ENCODE measurements around the gene B3GNT7.
A peak's percentile ranks its signal among the peaks of the same experiment; 100 is the strongest.

The B3GNT7 gene

GRCh38 chr2:231379266-231380215 lies 16.0 kb upstream of the B3GNT7 start:
- Histone ChIP-seq H3K18ac (ENCODE audit: low read length) (no peak overlapping the region), H3K4me1 (ENCODE audit: control insufficient read depth in 1 of 2, insufficient read depth in 2 of 2, low read length in 2 of 2) (peaks cover 7% of the 10 kb centered on the region in 2 experiments), H3K79me2 (ENCODE audit: control insufficient read depth, insufficient read depth, low read length, poor library complexity) (no peaks in the 10 kb centered on the region), H4K12ac (ENCODE audit: low read depth, low read length) (no peak overlapping the region), H3K36me3 (ENCODE audit: control insufficient read depth in 1 of 2, insufficient read depth in 2 of 2, low read length in 2 of 2) (no peaks in the 10 kb centered on the region), H3K9me3 (ENCODE audit: insufficient read depth, low read depth, low read length) (peaks cover 7% of the 10 kb centered on the region), H4K91ac (ENCODE audit: low read depth, low read length) (no peak overlapping the region), H3K23ac (ENCODE audit: low read length) (no peak overlapping the region), H3K4ac (ENCODE audit: low read depth, low read length) (no peak overlapping the region), H3K4me2 (ENCODE audit: low read length) (no peak overlapping the region), H4K8ac (ENCODE audit: low read depth, low read length) (no peak overlapping the region), H2AK5ac (ENCODE audit: low read length) (no peak overlapping the region), H2BK12ac (ENCODE audit: low read length) (no peak overlapping the region), H3K27ac (ENCODE audit: low read depth, low read length) (no peak overlapping the region), H3K14ac (ENCODE audit: low read length) (no peak overlapping the region), H2BK5ac (ENCODE audit: low read depth, low read length, poor library complexity) (no peak overlapping the region), H2BK120ac (ENCODE audit: insufficient read depth, low read length, poor library complexity) (no peak overlapping the region), H2AFZ (ENCODE audit: insufficient read depth, low read length, poor library complexity) (no peak overlapping the region), H3K27me3 (ENCODE audit: insufficient read depth, low read length) (no peaks in the 10 kb centered on the region), H3K79me1 (ENCODE audit: low read length) (no peaks in the 10 kb centered on the region), H3K9ac (ENCODE audit: low read length) (no peak overlapping the region), H3K4me3 (ENCODE audit: low read depth, low read length) (no peak overlapping the region)
- DNase-seq: peak; percentile 85 to 89
- WGBS (ENCODE audit: extremely low coverage, insufficient coverage, insufficient read length): no CpG with 5 or more reads among the region's 21 CpGs

GRCh38 chr2:231380307-231380706 lies 15.2 kb upstream of the B3GNT7 start:
- Histone ChIP-seq H2BK12ac (ENCODE audit: low read length) (no peak overlapping the region), H3K4me3 (ENCODE audit: low read depth, low read length) (no peak overlapping the region), H3K27ac (ENCODE audit: low read depth, low read length) (no peak overlapping the region), H3K4ac (ENCODE audit: low read depth, low read length) (no peak overlapping the region), H2AK5ac (ENCODE audit: low read length) (no peak overlapping the region), H4K91ac (ENCODE audit: low read depth, low read length) (no peak overlapping the region), H2AFZ (ENCODE audit: insufficient read depth, low read length, poor library complexity) (no peak overlapping the region), H3K9ac (ENCODE audit: low read length) (no peak overlapping the region), H3K27me3 (ENCODE audit: insufficient read depth, low read length) (no peaks in the 10 kb centered on the region), H4K12ac (ENCODE audit: low read depth, low read length) (no peak overlapping the region), H3K79me1 (ENCODE audit: low read length) (no peaks in the 10 kb centered on the region), H3K36me3 (ENCODE audit: control insufficient read depth in 1 of 2, insufficient read depth in 2 of 2, low read length in 2 of 2) (no peaks in the 10 kb centered on the region), H3K4me2 (ENCODE audit: low read length) (no peak overlapping the region), H3K14ac (ENCODE audit: low read length) (no peak overlapping the region), H3K4me1 (ENCODE audit: control insufficient read depth in 1 of 2, insufficient read depth in 2 of 2, low read length in 2 of 2) (peaks cover 7% of the 10 kb centered on the region in 2 experiments), H3K9me3 (ENCODE audit: insufficient read depth, low read depth, low read length) (peaks cover 7% of the 10 kb centered on the region), H3K79me2 (ENCODE audit: control insufficient read depth, insufficient read depth, low read length, poor library complexity) (no peaks in the 10 kb centered on the region), H2BK5ac (ENCODE audit: low read depth, low read length, poor library complexity) (no peak overlapping the region), H3K23ac (ENCODE audit: low read length) (no peak overlapping the region), H4K8ac (ENCODE audit: low read depth, low read length) (no peak overlapping the region), H2BK120ac (ENCODE audit: insufficient read depth, low read length, poor library complexity) (no peak overlapping the region), H3K18ac (ENCODE audit: low read length) (no peak overlapping the region)
- DNase-seq: no peak
- WGBS (ENCODE audit: extremely low coverage, insufficient coverage, insufficient read length): no CpG with 5 or more reads among the region's 10 CpGs

DNA sequence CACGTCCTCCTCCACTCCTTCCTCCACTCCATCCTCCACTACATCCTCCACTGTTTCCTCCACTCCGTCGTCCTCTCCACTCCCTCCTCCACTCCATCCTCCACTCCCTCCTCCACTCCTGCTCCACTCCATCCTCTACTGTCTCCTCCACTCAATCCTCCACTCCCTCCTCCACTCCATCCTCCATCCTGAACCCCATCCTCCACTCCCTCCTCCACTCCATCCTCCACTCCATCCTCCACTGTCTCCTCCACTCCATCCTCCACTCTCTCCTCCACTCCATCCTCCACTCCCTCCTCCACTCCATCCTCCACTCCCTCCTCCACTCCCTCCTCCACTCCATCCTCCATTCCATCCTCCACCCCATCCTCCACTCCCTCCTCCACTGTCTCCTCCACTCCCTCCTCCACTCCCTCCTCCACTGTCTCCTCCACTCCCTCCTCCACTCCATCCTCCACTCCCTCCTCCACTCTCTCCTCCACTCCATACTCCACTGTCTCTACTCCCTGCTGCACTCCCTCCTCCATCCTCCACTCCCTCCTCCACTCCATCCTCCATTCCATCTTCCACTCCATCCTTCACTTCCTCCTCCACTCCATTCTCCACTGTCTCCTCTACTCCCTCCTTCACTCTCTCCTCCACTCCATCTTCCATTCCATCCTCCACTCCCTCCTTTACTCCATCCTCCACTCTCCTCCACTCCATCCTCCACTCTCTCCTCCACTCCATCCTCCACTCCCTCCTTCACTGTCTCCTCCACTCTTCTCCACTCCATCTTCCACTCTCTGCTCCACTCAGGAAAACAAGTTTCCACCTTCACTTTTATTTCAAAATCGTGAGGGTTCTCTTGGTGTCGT lies 14.3 kb upstream of the B3GNT7 start:
- H3K79me1 ChIP-seq (ENCODE audit: low read length): no peaks in the 10 kb centered on the region
- H3K4ac ChIP-seq (ENCODE audit: low read depth, low read length): no peak overlapping the region
- H2AFZ ChIP-seq (ENCODE audit: insufficient read depth, low read length, poor library complexity): no peak overlapping the region
- H3K4me2 ChIP-seq (ENCODE audit: low read length): no peak overlapping the region
- no peak overlapping the region for H2BK5ac ChIP-seq (ENCODE audit: low read depth, low read length, poor library complexity)
- no peak overlapping the region for H4K8ac ChIP-seq (ENCODE audit: low read depth, low read length)
- H3K4me1 ChIP-seq (ENCODE audit: control insufficient read depth in 1 of 2, insufficient read depth in 2 of 2, low read length in 2 of 2): peaks cover 7% of the 10 kb centered on the region in 2 experiments
- no peak overlapping the region for H2AK5ac ChIP-seq (ENCODE audit: low read length)
- H3K9me3 ChIP-seq (ENCODE audit: insufficient read depth, low read depth, low read length): peaks cover 7% of the 10 kb centered on the region
- no peak overlapping the region for H3K27ac ChIP-seq (ENCODE audit: low read depth, low read length)
- H3K4me3 ChIP-seq (ENCODE audit: low read depth, low read length): peak overlapping the region; percentile 20
- no peak overlapping the region for H4K12ac ChIP-seq (ENCODE audit: low read depth, low read length)
- DNase-seq: no peak
- no peaks in the 10 kb centered on the region for H3K27me3 ChIP-seq (ENCODE audit: insufficient read depth, low read length)
- no peak overlapping the region for H2BK12ac ChIP-seq (ENCODE audit: low read length)
- 99% methylated on average over 3 of the region's 5 CpGs for WGBS (ENCODE audit: extremely low coverage, insufficient coverage, insufficient read length)
- H4K91ac ChIP-seq (ENCODE audit: low read depth, low read length): no peak overlapping the region
- H3K23ac ChIP-seq (ENCODE audit: low read length): no peak overlapping the region
- no peak overlapping the region for H3K18ac ChIP-seq (ENCODE audit: low read length)
- H3K14ac ChIP-seq (ENCODE audit: low read length): no peak overlapping the region
- no peak overlapping the region for H3K9ac ChIP-seq (ENCODE audit: low read length)
- no peak overlapping the region for H2BK120ac ChIP-seq (ENCODE audit: insufficient read depth, low read length, poor library complexity)
- no peaks in the 10 kb centered on the region for H3K36me3 ChIP-seq (ENCODE audit: control insufficient read depth in 1 of 2, insufficient read depth in 2 of 2, low read length in 2 of 2)
- no peaks in the 10 kb centered on the region for H3K79me2 ChIP-seq (ENCODE audit: control insufficient read depth, insufficient read depth, low read length, poor library complexity)

GRCh38 chr2:231382116-231382515 lies 13.4 kb upstream of the B3GNT7 start:
- no peak overlapping the region for H4K91ac ChIP-seq (ENCODE audit: low read depth, low read length)
- no peaks in the 10 kb centered on the region for H3K36me3 ChIP-seq (ENCODE audit: control insufficient read depth in 1 of 2, insufficient read depth in 2 of 2, low read length in 2 of 2)
- no peak overlapping the region for H2BK12ac ChIP-seq (ENCODE audit: low read length)
- no peak overlapping the region for H2AFZ ChIP-seq (ENCODE audit: insufficient read depth, low read length, poor library complexity)
- no peaks in the 10 kb centered on the region for H3K27me3 ChIP-seq (ENCODE audit: insufficient read depth, low read length)
- no peak overlapping the region for H3K9ac ChIP-seq (ENCODE audit: low read length)
- H3K9me3 ChIP-seq (ENCODE audit: insufficient read depth, low read depth, low read length): peaks cover 5% of the 10 kb centered on the region
- WGBS (ENCODE audit: extremely low coverage, insufficient coverage, insufficient read length): no CpG with 5 or more reads among the region's 8 CpGs
- H4K12ac ChIP-seq (ENCODE audit: low read depth, low read length): no peak overlapping the region
- no peak overlapping the region for H3K4me2 ChIP-seq (ENCODE audit: low read length)
- no peak overlapping the region for H2BK5ac ChIP-seq (ENCODE audit: low read depth, low read length, poor library complexity)
- no peak for DNase-seq
- no peak overlapping the region for H3K4me3 ChIP-seq (ENCODE audit: low read depth, low read length)
- no peak overlapping the region for H2AK5ac ChIP-seq (ENCODE audit: low read length)
- no peak overlapping the region for H3K14ac ChIP-seq (ENCODE audit: low read length)
- no peak overlapping the region for H3K4ac ChIP-seq (ENCODE audit: low read depth, low read length)
- H3K27ac ChIP-seq (ENCODE audit: low read depth, low read length): no peak overlapping the region
- H3K18ac ChIP-seq (ENCODE audit: low read length): no peak overlapping the region
- no peak overlapping the region for H3K23ac ChIP-seq (ENCODE audit: low read length)
- H3K79me1 ChIP-seq (ENCODE audit: low read length): no peaks in the 10 kb centered on the region
- H2BK120ac ChIP-seq (ENCODE audit: insufficient read depth, low read length, poor library complexity): no peak overlapping the region
- no peaks in the 10 kb centered on the region for H3K79me2 ChIP-seq (ENCODE audit: control insufficient read depth, insufficient read depth, low read length, poor library complexity)
- no peak overlapping the region for H4K8ac ChIP-seq (ENCODE audit: low read depth, low read length)
- H3K4me1 ChIP-seq (ENCODE audit: control insufficient read depth in 1 of 2, insufficient read depth in 2 of 2, low read length in 2 of 2): peaks cover 7% of the 10 kb centered on the region in 2 experiments
